Endothelial cell (in vitro differentiated cells): ENCODE measurements around the gene FAM222B. TPM values are rescaled to one million over a fixed set of nuclear protein-coding genes. Genes with fewer than 3 reads are reported as not detected.
"Not testable (repeated sequence)": the region's sequence is repeated elsewhere in the genome, so short reads cannot be mapped to it uniquely, and the experiment has no call there.

Experiments used
- DNase-seq: peaks from one replicate; pipeline ENCODE4 v3.0.0; 2021; ENCODE audit warnings: low spot score
- H3K27ac Mint-ChIP-seq: one replicate; pipeline ENCODE4 v1.8.0; 2021; ENCODE audit warnings: mixed read lengths, inconsistent platforms; ENCODE audit not compliant: unreplicated experiment
- H3K27me3 Mint-ChIP-seq: one replicate; pipeline ENCODE4 v1.8.0; 2021; ENCODE audit warnings: mild to moderate bottlenecking, moderate library complexity, mixed read lengths, inconsistent platforms; ENCODE audit not compliant: unreplicated experiment
- H3K36me3 Mint-ChIP-seq: one replicate; pipeline ENCODE4 v1.8.0; 2021; ENCODE audit warnings: mild to moderate bottlenecking, low read depth, mixed read lengths, inconsistent platforms; ENCODE audit not compliant: unreplicated experiment
- H3K4me1 Mint-ChIP-seq: one replicate; pipeline ENCODE4 v1.8.0; 2021; ENCODE audit warnings: mild to moderate bottlenecking, mixed read lengths, inconsistent platforms; ENCODE audit not compliant: unreplicated experiment
- H3K4me3 Mint-ChIP-seq: one replicate; pipeline ENCODE4 v1.8.0; 2021; ENCODE audit warnings: mild to moderate bottlenecking, mixed read lengths, inconsistent platforms; ENCODE audit not compliant: unreplicated experiment
- H3K9me3 Mint-ChIP-seq: one replicate; pipeline ENCODE4 v1.8.0; 2021; ENCODE audit warnings: mixed read lengths, inconsistent platforms; ENCODE audit not compliant: unreplicated experiment
- total RNA-seq: library from RNA; stranded (reverse); fragmentation: NEBNext Ultra II Directional; extraction: Animal tissue kit (Norgen Biotek cat#: 25700); gene quantifications from one replicate; pipeline ENCODE4 v1.2.1, GENCODE V29; 2021; ENCODE audit not compliant: unreplicated experiment
- TF ChIP-seq, protein P1 (sequence below): fragments of 200-600 bp; sonication (generic); IDR thresholded peaks from one replicate; pipeline ENCODE4 v1.5.0; 2021; ENCODE audit warnings: antibody characterized with exemption; ENCODE audit not compliant: unreplicated experiment

The FAM222B gene
- total RNA-seq, 1 donor from 2014 or later = 69.9 TPM

DNA sequence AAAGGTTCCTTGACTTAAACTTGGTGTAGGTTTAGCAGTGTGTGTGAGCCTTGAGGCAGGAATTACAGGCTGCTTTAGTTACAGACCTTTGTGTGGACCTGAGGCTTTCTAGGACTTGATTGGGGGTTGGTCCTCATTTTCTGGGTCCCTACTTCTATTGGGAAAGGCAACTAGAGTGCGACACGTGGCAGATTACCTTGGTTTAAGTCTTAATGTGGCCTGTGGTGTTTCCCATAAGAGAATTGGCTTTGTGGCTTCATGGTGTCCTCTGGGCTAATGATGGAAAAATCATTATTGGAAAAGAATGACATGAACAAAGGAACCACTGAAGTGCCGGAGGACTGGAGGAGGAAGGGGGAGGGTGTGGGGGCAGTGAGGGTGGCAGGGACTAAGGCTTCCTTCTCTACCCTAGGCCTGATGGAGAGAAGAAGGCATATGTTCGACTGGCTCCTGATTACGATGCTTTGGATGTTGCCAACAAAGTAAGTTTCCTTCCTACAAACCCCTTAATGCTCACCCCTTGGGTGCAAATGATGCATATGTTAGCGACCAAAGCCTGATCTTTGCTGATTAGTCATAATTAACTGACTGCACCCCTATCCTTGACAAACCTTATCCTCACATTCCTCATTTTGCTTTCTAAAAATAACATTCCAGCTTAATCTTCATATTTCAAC lies 119.3 kb downstream of the FAM222B start:
- Mint-ChIP-seq H3K4me1 (peaks cover 47% of the 10 kb centered on the region), H3K36me3 (peaks cover 46% of the 10 kb centered on the region), H3K9me3 (no peaks in the 10 kb centered on the region), H3K27me3 (peaks cover 32% of the 10 kb centered on the region), H3K27ac (no peak overlapping the region), H3K4me3 (peak overlapping the region; percentile 65)
- TF ChIP-seq, protein P1, sequence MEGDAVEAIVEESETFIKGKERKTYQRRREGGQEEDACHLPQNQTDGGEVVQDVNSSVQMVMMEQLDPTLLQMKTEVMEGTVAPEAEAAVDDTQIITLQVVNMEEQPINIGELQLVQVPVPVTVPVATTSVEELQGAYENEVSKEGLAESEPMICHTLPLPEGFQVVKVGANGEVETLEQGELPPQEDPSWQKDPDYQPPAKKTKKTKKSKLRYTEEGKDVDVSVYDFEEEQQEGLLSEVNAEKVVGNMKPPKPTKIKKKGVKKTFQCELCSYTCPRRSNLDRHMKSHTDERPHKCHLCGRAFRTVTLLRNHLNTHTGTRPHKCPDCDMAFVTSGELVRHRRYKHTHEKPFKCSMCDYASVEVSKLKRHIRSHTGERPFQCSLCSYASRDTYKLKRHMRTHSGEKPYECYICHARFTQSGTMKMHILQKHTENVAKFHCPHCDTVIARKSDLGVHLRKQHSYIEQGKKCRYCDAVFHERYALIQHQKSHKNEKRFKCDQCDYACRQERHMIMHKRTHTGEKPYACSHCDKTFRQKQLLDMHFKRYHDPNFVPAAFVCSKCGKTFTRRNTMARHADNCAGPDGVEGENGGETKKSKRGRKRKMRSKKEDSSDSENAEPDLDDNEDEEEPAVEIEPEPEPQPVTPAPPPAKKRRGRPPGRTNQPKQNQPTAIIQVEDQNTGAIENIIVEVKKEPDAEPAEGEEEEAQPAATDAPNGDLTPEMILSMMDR = no peak
- no peak for DNase-seq

DNA sequence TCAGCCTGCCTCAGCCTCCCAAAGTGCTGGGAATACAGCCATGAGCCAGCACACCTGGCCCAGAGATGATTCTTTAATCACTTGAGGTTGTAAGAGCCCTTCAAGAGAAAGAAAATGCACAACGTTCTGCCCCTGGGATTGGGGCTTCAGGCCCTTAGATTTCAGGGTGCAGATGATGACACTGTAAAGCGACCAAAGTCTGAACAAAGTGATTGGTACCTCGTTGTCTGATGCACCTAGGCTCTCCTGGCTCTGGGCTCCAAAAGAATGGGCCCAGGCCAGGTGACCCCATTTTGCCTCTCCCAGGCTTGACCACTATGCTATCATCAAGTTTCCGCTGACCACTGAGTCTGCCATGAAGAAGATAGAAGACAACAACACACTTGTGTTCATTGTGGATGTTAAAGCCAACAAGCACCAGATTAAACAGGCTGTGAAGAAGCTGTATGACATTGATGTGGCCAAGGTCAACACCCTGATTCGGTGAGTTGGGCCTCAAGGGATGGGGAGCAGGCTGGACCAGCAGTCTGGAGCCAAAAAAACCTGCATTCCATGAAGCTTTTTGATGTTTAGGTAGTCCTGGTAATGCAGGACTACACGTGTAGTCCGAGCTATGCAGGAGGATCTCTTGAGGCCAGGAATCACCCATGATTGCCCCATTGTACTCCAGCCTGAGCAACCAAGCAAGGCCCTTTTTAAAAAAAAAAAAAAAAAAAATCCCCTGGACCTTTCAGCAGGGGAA lies 120.0 kb downstream of the FAM222B start:
- H3K27ac Mint-ChIP-seq = no peak overlapping the region
- peaks cover 46% of the 10 kb centered on the region for H3K36me3 Mint-ChIP-seq
- H3K4me3 Mint-ChIP-seq = no peak overlapping the region
- TF ChIP-seq, protein P1 = no peak
- H3K9me3 Mint-ChIP-seq = no peaks in the 10 kb centered on the region
- H3K4me1 Mint-ChIP-seq = peaks cover 50% of the 10 kb centered on the region
- H3K27me3 Mint-ChIP-seq = peaks cover 33% of the 10 kb centered on the region
- no peak for DNase-seq

DNA sequence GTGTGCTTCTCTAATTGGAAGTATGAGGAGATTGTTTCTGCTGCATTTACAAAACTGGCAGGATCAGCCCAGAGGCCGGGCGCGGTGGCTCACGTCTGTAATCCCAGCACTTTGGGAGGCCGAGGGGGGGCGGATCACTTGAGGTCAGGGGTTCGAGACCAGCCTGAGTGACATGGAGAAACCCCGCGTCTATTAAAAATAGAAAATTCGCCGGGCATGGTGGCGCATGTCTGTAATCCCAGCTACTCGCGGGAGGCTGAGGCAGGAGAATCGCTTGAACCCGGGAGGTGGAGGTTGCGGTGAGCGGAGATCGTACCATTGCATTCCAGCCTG lies 121.6 kb downstream of the FAM222B start:
- not testable (repeated sequence) for H3K9me3 Mint-ChIP-seq
- peaks cover 50% of the 10 kb centered on the region for H3K4me1 Mint-ChIP-seq

DNA sequence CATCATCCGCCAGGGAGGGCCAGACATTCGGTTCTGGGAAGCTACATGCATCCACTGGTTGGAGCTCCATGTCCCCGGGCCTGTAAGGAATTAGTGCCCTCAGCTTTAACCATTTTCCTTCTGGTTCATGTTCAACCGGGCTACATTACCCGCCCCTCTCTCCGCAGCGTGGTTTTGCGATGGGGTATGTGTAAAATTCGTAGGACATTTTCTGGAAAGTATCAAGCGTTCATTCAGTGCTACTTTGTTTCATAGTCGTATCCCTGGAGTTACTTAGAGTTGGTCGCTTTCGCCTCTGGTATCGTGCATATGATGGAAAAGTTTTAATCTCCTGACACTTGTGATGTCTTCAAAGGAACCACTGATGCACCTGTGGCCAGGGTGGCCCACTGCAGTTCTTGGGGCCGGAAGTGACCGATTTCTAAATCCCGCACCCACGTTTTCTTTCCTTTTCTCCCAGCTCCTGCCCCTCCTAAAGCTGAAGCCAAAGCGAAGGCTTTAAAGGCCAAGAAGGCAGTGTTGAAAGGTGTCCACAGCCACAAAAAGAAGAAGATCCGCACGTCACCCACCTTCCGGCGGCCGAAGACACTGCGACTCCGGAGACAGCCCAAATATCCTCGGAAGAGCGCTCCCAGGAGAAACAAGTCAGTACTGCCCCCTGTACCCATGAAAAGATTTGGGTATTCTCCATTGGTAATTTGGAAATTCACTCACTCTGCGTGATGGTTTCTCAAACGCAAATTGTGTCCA lies 122.2 kb downstream of the FAM222B start:
- Mint-ChIP-seq H3K4me1 (peaks cover 48% of the 10 kb centered on the region), H3K27me3 (peaks cover 24% of the 10 kb centered on the region), H3K4me3 (peak overlapping the region; percentile 98), H3K27ac (peak overlapping the region; percentile 91), H3K9me3 (no peaks in the 10 kb centered on the region), H3K36me3 (peaks cover 46% of the 10 kb centered on the region)
- no peak for DNase-seq
- TF ChIP-seq, protein P1 = peak; percentile 14

More for the DNA sequence above, 121.6 kb downstream of the FAM222B start:
- DNase-seq = not testable (repeated sequence)
- Mint-ChIP-seq H3K27ac (peak overlapping the region; percentile 91), H3K27me3 (peaks cover 25% of the 10 kb centered on the region), H3K36me3 (peaks cover 46% of the 10 kb centered on the region), H3K4me3 (peak overlapping the region; percentile 98)

DNA sequence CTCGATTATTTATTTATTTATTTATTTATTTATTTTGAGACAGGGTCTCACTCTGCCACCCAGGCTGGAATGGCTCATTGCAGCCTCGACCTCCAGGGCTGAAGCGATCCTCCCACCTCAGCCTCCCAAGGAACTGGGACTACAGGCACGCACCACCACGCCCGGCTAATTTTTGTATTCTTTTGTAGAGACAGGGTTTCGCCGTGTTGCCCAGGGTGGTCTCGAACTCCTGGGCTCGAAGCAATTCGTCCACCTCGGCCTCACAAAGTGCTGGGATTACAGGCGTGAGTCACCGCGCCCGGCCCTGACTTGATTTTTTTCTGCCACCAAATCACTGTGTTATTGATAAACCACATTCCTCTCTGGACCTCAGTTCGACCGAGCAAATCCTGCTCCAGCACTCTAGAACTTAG lies 123.6 kb downstream of the FAM222B start:
- Mint-ChIP-seq H3K4me1 (peaks cover 35% of the 10 kb centered on the region), H3K27ac (peak overlapping the region; percentile 91), H3K9me3 (no peaks in the 10 kb centered on the region), H3K4me3 (peak overlapping the region; percentile 98), H3K36me3 (peaks cover 39% of the 10 kb centered on the region), H3K27me3 (peaks cover 24% of the 10 kb centered on the region)
- peak; percentile 20 for DNase-seq
- TF ChIP-seq, protein P1 = no peak
